Vagina (tissue), 2 donors: ENCODE results near the gene ARHGEF17. TPM values are rescaled to one million over a fixed set of nuclear protein-coding genes. Genes with fewer than 3 reads are reported as not detected.
"Not testable (repeated sequence)": the region's sequence is repeated elsewhere in the genome, so short reads cannot be mapped to it uniquely, and the experiment has no call there.

Source experiments
- DNase-seq, 2 donors: peaks; one replicate each; pipeline ENCODE4 v3.0.0-alpha.2; 2017; ENCODE audit errors: extremely low spot score in 2 of 2
- H3K27ac ChIP-seq: fragments of 200-600 bp; sonication (generic); one replicate; pipeline ENCODE4 v1.5.1; 2019
- H3K27me3 ChIP-seq: fragments of 200-600 bp; sonication (generic); one replicate; pipeline ENCODE4 v1.5.1; 2019
- H3K36me3 ChIP-seq, 2 donors: fragments of 200-600 bp; sonication (generic); one replicate each; pipeline ENCODE4 v1.5.1; 2017 to 2019
- H3K4me1 ChIP-seq: fragments of 200-600 bp; sonication (generic); one replicate; pipeline ENCODE4 v1.5.1; 2019
- H3K4me3 ChIP-seq, 2 donors: fragments of 200-600 bp; sonication (generic); 1 replicate in 1 of 2; 2 replicates in 1 of 2; pipeline ENCODE4 v1.5.1; 2016 to 2019
- H3K9me3 ChIP-seq: fragments of 200-600 bp; sonication (generic); one replicate; pipeline ENCODE4 v1.5.1; 2019
- POLR2A ChIP-seq, 2 donors: fragments of 450-650 bp; IDR thresholded peaks; one replicate each; pipeline ENCODE4 v1.6.1; 2017; ENCODE audit warnings: antibody characterized with exemption in 2 of 2, mild to moderate bottlenecking in 2 of 2, moderate library complexity in 2 of 2
- POLR2AphosphoS5 ChIP-seq, 2 donors: sonication (generic); formaldehyde crosslinking; IDR thresholded peaks; one replicate each; pipeline ENCODE4 v1.9.0; 2017; ENCODE audit warnings: antibody characterized with exemption in 2 of 2, mild to moderate bottlenecking in 2 of 2, low read depth in 1 of 2; ENCODE audit not compliant: insufficient read depth in 1 of 2
- intact Hi-C: fragments of 100-400 bp; cut with DNase I; formaldehyde crosslinking; loops from one replicate; pipeline ENCODE4 v1.15.1; 2023
- total RNA-seq: library from RNA; depleted of rRNA; stranded (reverse); fragments of >200 nt; gene quantifications from one replicate; pipeline ENCODE4 v1.2.3, GENCODE V29; 2016
- TF ChIP-seq, protein P1 (sequence below), 3 experiments: fragments of 450-650 bp in 2 of 3; fragments of 200-600 bp in 1 of 3; sonication (generic) in 1 of 3; IDR thresholded peaks; one replicate each; pipeline ENCODE4 v1.5.1; 2017 to 2019; ENCODE audit warnings: antibody characterized with exemption in 3 of 3, mild to moderate bottlenecking in 2 of 3, moderate library complexity in 2 of 3

ARHGEF17 gene
- total RNA-seq, 1 donor from 2014 or later: 32.9 TPM

GRCh38 chr11:73270016-73270854 is 37.8 kb upstream of the ARHGEF17 start:
- Histone ChIP-seq H3K4me1 (no peaks in the 10 kb centered on the region), H3K36me3 (no peaks in the 10 kb centered on the region), H3K27ac (no peak overlapping the region), H3K27me3 (no peaks in the 10 kb centered on the region), H3K9me3 (no peaks in the 10 kb centered on the region), H3K4me3 (no peak overlapping the region)
- TF ChIP-seq POLR2A (IDR thresholded peaks at IDR 0.05): no peak
- TF ChIP-seq, protein P1, sequence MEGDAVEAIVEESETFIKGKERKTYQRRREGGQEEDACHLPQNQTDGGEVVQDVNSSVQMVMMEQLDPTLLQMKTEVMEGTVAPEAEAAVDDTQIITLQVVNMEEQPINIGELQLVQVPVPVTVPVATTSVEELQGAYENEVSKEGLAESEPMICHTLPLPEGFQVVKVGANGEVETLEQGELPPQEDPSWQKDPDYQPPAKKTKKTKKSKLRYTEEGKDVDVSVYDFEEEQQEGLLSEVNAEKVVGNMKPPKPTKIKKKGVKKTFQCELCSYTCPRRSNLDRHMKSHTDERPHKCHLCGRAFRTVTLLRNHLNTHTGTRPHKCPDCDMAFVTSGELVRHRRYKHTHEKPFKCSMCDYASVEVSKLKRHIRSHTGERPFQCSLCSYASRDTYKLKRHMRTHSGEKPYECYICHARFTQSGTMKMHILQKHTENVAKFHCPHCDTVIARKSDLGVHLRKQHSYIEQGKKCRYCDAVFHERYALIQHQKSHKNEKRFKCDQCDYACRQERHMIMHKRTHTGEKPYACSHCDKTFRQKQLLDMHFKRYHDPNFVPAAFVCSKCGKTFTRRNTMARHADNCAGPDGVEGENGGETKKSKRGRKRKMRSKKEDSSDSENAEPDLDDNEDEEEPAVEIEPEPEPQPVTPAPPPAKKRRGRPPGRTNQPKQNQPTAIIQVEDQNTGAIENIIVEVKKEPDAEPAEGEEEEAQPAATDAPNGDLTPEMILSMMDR (IDR thresholded peaks at IDR 0.05): no peak
- TF ChIP-seq POLR2AphosphoS5 (IDR thresholded peaks at IDR 0.05; ENCODE audit: insufficient read depth in 1 of 2, low read depth in 1 of 2): no peak
- no peak for DNase-seq
- intact Hi-C loops: no loop called here

GRCh38 chr11:73270855-73271477 is 37.1 kb upstream of the ARHGEF17 start:
- intact Hi-C loops: no loop called here
- no peak for DNase-seq
- Histone ChIP-seq H3K36me3 (no peaks in the 10 kb centered on the region), H3K4me3 (no peak overlapping the region), H3K27ac (no peak overlapping the region), H3K4me1 (no peaks in the 10 kb centered on the region), H3K27me3 (no peaks in the 10 kb centered on the region), H3K9me3 (no peaks in the 10 kb centered on the region)
- TF ChIP-seq POLR2A (IDR thresholded peaks at IDR 0.05) (no peak), POLR2AphosphoS5 (IDR thresholded peaks at IDR 0.05; ENCODE audit: insufficient read depth in 1 of 2, low read depth in 1 of 2) (no peak)
- TF ChIP-seq, protein P1 (IDR thresholded peaks at IDR 0.05): no peak

DNA sequence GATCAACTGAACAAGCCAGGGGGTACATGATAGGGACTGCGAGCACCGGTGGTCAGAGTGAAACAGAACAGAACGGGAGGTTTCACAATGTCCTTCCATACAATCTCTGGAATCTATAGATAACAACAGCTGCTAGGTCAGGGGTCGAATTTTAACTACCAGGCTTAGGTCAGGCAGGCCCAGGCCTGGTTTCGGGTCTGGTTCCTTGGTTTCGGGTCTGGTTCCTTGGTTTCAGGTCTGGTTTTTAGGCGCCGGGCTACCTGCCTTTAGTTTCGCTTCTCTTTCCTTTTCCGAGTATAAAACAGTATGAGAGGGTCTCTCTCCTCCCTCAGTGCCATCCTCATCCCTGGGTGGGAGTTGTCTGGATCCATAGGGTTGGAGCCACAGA is 36.6 kb upstream of the ARHGEF17 start:
- H3K27ac ChIP-seq, intact Hi-C loops, H3K36me3 ChIP-seq, H3K9me3 ChIP-seq, DNase-seq, H3K4me3 ChIP-seq, H3K27me3 ChIP-seq, H3K4me1 ChIP-seq: not testable (repeated sequence)

DNA sequence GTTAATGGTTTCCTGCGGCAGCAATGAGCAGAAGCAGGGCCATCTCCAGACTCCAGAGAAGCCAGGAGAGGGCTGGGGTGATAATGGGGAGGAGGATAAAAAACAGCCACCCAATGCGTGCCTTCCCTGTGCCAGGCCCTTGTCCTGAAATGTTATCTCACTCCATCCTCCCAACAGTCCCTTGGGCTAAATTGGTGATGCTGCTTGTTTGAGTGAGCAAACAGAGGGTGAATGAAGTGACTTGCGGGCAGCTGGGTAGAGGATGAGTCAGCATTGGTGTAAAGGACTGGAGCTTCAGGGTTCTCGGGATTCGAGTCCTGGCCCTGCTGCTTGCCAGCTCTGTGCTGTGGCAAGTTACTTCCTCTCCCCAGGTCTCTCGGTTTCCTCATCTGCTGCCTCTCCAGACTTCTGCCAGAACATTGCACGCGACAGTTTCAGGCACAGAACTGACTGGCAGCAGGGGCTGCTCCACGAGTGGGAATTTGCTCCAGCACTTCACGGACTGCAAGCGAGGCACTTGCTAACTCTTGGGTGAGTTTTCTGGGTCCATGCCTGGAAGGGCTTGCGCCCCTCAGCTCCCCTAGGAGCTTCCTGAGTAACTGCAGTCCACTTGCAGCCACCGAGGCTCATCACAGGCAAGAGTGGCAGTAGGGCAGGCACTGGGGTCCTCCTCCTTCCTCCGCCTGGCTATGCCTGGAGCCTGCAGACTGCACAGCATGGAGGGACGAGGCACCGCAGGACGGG is 36.0 kb upstream of the ARHGEF17 start, which contains the start of gene P2RY6:
Gene P2RY6 (plus strand): TSS at position 403 of the 744 bp plus-strand sequence. CDS start 24,181 bp downstream, outside the sequence.
- Histone ChIP-seq H3K4me1 (no peaks in the 10 kb centered on the region), H3K36me3 (no peaks in the 10 kb centered on the region), H3K9me3 (no peaks in the 10 kb centered on the region), H3K4me3 (peak within 1 kb of the TSS in 1 of 2 donors; percentile 7), H3K27ac (no peak within 1 kb of the TSS), H3K27me3 (no peaks in the 10 kb centered on the region)
- DNase-seq: no peak
- intact Hi-C loops: no loop called here
- TF ChIP-seq, protein P1 (IDR thresholded peaks at IDR 0.05): no peak
- no peak for TF ChIP-seq POLR2A (IDR thresholded peaks at IDR 0.05)
- TF ChIP-seq POLR2AphosphoS5 (IDR thresholded peaks at IDR 0.05; ENCODE audit: insufficient read depth in 1 of 2, low read depth in 1 of 2): no peak

DNA sequence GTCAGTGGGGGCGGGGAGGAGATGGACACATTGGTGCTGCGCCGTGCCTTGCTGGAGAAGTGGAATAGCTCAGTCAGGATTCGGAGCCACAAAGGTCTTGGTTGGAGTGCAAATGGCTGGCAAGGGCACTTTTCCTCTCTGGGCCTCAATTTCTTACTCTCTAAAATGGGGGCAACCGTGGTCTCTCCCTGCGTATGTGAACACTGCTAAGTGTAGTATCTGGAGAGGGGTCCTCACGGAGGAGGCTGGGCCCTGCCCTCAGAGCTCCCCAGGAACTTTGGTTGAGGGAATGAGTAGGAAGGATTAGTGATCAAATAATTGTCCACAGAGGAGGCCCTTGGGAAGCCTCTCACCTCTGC is 35.4 kb upstream of the ARHGEF17 start:
- Histone ChIP-seq H3K4me1 (no peaks in the 10 kb centered on the region), H3K27me3 (no peaks in the 10 kb centered on the region), H3K4me3 (peak overlapping the region in 1 of 2 donors; percentile 7), H3K27ac (no peak overlapping the region), H3K9me3 (no peaks in the 10 kb centered on the region), H3K36me3 (no peaks in the 10 kb centered on the region)
- TF ChIP-seq, protein P1 (IDR thresholded peaks at IDR 0.05): no peak
- TF ChIP-seq POLR2A (IDR thresholded peaks at IDR 0.05) (no peak), POLR2AphosphoS5 (IDR thresholded peaks at IDR 0.05; ENCODE audit: insufficient read depth in 1 of 2, low read depth in 1 of 2) (no peak)
- intact Hi-C loops: no loop called here
- DNase-seq: no peak
